Liver (tissue), 3 donors: ENCODE results near the gene CACNA1C.

Experiments
- ATF3 ChIP-seq: IDR thresholded peaks from 2 replicates; pipeline ENCODE4 v1.6.1; 2016; ENCODE audit warnings: antibody characterized with exemption
- CTCF ChIP-seq: fragments of 150-350 bp; IDR thresholded peaks from 2 replicates; pipeline ENCODE4 v1.5.1; 2017; ENCODE audit warnings: improper control_type of control experiment, low read depth, low read length; ENCODE audit not compliant: missing input control
- EGR1 ChIP-seq, 2 donors: IDR thresholded peaks; 2 replicates each; pipeline ENCODE4 v1.6.1; 2016 to 2018; ENCODE audit warnings: antibody characterized with exemption in 2 of 2, low read depth in 2 of 2
- GABPA ChIP-seq, 2 donors: IDR thresholded peaks in 1 of 2; conservative IDR thresholded peaks in 1 of 2; 2 replicates each; pipeline ENCODE4 v1.6.1; 2016; ENCODE audit warnings: antibody characterized with exemption in 2 of 2, mild to moderate bottlenecking in 1 of 2, moderate library complexity in 1 of 2
- HNF4G ChIP-seq: IDR thresholded peaks from 2 replicates; pipeline ENCODE4 v1.6.1; 2016; ENCODE audit warnings: antibody characterized with exemption
- JUND ChIP-seq, 2 donors: IDR thresholded peaks; 2 replicates each; pipeline ENCODE4 v1.6.1; 2016; ENCODE audit warnings: antibody characterized with exemption in 2 of 2
- MAX ChIP-seq: IDR thresholded peaks from 2 replicates; pipeline ENCODE4 v1.6.1; 2016; ENCODE audit warnings: antibody characterized with exemption
- RAD21 ChIP-seq, 2 donors: IDR thresholded peaks; 2 replicates each; pipeline ENCODE4 v1.6.1; 2016; ENCODE audit warnings: antibody characterized with exemption in 2 of 2, mild to moderate bottlenecking in 2 of 2
- REST ChIP-seq: IDR thresholded peaks from 2 replicates; pipeline ENCODE4 v1.6.1; 2016; ENCODE audit warnings: antibody characterized with exemption, mild to moderate bottlenecking
- RXRA ChIP-seq, 2 donors: IDR thresholded peaks; 2 replicates each; pipeline ENCODE4 v1.6.1; 2017 to 2018; ENCODE audit warnings: antibody characterized with exemption in 2 of 2, mild to moderate bottlenecking in 1 of 2
- SP1 ChIP-seq: IDR thresholded peaks from 2 replicates; pipeline ENCODE4 v1.6.1; 2018; ENCODE audit warnings: antibody characterized with exemption, mild to moderate bottlenecking
- TAF1 ChIP-seq: conservative IDR thresholded peaks from 2 replicates; pipeline ENCODE4 v1.6.1; 2016; ENCODE audit warnings: antibody characterized with exemption, mild to moderate bottlenecking
- YY1 ChIP-seq: IDR thresholded peaks from 2 replicates; pipeline ENCODE4 v1.6.1; 2016; ENCODE audit warnings: antibody characterized with exemption, mild to moderate bottlenecking
- ZBTB33 ChIP-seq: IDR thresholded peaks from 2 replicates; pipeline ENCODE4 v1.6.1; 2016; ENCODE audit warnings: antibody characterized with exemption
- donor health status: healthy.
- donor health status: healthy.

- TF ChIP-seq CTCF (no peak), RAD21 (IDR thresholded peaks at IDR 0.05) (no peak), SP1 (no peak), MAX (no peak), RXRA (IDR thresholded peaks at IDR 0.05) (no peak), ATF3 (no peak), JUND (IDR thresholded peaks at IDR 0.05) (no peak), HNF4G (no peak), ZBTB33 (no peak), GABPA (IDR thresholded peaks at IDR 0.05 in 1 of 2, conservative IDR thresholded peaks at IDR 0.05 in 1 of 2) (no peak), TAF1 (no peak), YY1 (no peak), REST (no peak), EGR1 (IDR thresholded peaks at IDR 0.05; ENCODE audit: low read depth in 2 of 2) (no peak)
These were observed 485.2 kb downstream of the CACNA1C start for GRCh38 chr12:2537868-2538541.
